ENCODE data around the gene AHCYL2.
"Not testable (repeated sequence)": the region's sequence is repeated elsewhere in the genome, so short reads cannot be mapped to it uniquely, and the experiment has no call there.

AHCYL2 gene

DNA sequence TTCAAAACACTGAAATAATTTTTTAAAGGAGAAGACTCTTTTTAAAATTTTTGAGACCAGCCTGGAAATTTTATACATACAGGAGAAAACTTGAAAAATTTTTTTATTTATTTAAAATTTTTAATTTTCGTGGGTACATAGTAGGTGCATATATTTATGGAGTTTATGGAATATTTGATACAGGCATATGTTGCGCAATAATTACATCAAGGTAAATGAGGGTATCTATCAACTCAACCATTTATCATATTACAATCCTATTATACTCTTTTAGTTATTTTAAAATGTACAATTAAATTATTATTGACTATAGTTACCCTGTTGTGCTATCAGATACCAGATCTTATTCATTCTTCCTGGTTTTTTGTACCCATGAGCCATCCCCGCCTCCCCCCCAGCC lies 75.1 kb downstream of the AHCYL2 start:
- H3K4me3 ChIP-seq (ENCODE audit: control insufficient read depth, low read depth, low read length): no peak overlapping the region
- TF ChIP-seq, protein P1, sequence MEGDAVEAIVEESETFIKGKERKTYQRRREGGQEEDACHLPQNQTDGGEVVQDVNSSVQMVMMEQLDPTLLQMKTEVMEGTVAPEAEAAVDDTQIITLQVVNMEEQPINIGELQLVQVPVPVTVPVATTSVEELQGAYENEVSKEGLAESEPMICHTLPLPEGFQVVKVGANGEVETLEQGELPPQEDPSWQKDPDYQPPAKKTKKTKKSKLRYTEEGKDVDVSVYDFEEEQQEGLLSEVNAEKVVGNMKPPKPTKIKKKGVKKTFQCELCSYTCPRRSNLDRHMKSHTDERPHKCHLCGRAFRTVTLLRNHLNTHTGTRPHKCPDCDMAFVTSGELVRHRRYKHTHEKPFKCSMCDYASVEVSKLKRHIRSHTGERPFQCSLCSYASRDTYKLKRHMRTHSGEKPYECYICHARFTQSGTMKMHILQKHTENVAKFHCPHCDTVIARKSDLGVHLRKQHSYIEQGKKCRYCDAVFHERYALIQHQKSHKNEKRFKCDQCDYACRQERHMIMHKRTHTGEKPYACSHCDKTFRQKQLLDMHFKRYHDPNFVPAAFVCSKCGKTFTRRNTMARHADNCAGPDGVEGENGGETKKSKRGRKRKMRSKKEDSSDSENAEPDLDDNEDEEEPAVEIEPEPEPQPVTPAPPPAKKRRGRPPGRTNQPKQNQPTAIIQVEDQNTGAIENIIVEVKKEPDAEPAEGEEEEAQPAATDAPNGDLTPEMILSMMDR (IDR thresholded peaks at IDR 0.05; ENCODE audit: control insufficient read depth, insufficient read depth, low read depth, low read length, missing control alignments): no peak
- DNase-seq (ENCODE audit: low read depth): no peak

DNA sequence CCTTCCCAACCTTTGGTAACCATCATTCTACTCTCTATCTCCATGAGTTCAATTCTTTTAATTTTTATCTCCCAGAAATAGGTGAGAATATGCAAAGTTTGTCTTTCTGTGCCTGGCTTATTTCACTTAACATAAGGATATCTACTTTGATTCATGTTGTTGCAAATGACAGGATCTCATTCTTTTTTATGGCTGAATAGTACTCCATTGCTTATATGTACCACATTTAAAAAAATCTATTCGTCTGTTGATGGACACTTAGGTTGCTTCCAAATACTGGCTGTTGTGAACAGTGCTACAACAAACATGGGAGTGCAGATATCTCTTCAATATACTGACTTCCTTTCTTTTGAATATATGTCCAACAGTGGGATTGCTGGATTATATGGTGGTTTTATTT lies 75.5 kb downstream of the AHCYL2 start:
- not testable (repeated sequence) for H3K4me3 ChIP-seq (ENCODE audit: control insufficient read depth, low read depth, low read length); DNase-seq (ENCODE audit: low read depth)

DNA sequence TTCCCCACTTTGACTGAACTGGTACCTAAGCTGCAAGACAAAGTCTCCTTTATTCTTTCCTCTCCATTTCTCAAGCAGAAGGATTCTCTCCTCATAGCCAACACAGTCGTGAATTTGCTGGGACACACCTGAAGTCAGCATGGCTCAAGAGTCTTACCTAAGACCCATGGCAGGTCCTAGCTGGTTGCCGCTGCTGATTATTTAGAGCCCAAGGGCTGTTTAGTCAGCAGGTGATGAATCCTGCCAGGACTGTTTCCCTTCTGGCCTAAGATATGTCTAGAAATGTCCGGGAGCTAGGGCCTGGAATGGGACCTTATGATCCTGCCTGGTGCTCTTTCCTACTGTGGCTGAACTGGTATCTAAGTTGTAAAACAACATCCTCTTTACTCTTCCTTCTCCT lies 82.8 kb downstream of the AHCYL2 start:
- TF ChIP-seq, protein P1 (IDR thresholded peaks at IDR 0.05; ENCODE audit: control insufficient read depth, insufficient read depth, low read depth, low read length, missing control alignments): no peak
- no peak overlapping the region for H3K4me3 ChIP-seq (ENCODE audit: control insufficient read depth, low read depth, low read length)
- no peak for DNase-seq (ENCODE audit: low read depth)

DNA sequence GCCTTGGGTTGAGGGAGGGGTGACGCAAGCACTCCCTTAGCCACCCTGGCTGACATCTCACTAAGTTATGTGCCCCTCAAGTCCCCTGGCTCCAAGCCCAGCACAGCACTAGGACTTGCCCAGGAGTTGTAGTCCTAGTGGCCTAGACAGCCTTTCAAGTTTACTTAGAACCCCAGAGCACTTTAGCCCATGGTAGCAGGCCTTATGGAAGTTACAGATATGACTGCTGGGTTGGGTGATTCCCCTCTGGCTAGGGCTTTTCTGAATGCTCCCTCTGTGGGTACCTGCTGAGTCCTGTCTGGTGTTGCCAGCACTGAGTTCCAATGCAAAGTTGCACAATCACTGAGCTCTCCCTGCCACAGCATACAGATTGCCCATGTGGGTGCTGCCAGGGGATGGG lies 83.2 kb downstream of the AHCYL2 start:
- no peak for DNase-seq (ENCODE audit: low read depth)
- H3K4me3 ChIP-seq (ENCODE audit: control insufficient read depth, low read depth, low read length): no peak overlapping the region
- TF ChIP-seq, protein P1 (IDR thresholded peaks at IDR 0.05; ENCODE audit: control insufficient read depth, insufficient read depth, low read depth, low read length, missing control alignments): no peak

DNA sequence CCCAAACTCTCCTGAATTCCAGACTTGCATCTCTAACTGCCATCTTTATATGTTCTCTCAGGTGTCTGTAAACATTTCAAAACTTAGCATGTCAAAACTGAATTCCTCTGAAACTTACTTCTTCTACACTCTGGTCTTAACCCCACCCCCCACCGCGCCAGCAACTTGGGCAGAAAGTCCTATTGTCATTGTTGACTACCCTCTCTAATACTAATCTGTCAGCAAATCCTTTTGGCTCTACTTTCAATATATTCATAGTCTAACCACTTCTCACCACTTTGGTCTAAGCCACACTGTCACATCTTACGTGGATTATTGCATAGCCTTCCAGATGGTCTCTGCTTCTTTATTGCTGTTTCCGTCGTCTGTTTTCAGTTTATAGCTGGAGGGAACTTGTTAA lies 86.6 kb downstream of the AHCYL2 start:
- TF ChIP-seq, protein P1 (IDR thresholded peaks at IDR 0.05; ENCODE audit: control insufficient read depth, insufficient read depth, low read depth, low read length, missing control alignments): no peak
- no peak overlapping the region for H3K4me3 ChIP-seq (ENCODE audit: control insufficient read depth, low read depth, low read length)
- DNase-seq (ENCODE audit: low read depth): no peak

DNA sequence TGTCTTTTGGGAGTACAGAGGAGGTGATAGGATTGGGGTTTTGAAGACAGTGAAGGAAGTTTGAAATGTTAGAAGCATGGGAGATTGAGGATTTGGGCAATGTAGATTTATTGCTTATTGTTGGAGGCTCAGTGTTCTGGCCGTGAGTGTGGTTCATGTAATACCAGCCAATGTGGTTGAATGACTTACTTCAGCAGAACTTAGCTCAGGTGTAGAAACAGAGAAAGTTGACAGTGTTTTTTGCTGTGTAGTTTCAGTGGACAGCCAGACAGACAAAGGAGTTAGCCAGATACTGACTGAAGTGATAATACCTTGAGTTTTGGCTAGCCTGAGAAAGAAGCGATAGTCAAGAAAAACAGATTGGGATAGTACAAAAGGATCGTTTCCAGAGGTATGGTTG lies 88.5 kb downstream of the AHCYL2 start:
- no peak overlapping the region for H3K4me3 ChIP-seq (ENCODE audit: control insufficient read depth, low read depth, low read length)
- DNase-seq (ENCODE audit: low read depth): no peak
- TF ChIP-seq, protein P1 (IDR thresholded peaks at IDR 0.05; ENCODE audit: control insufficient read depth, insufficient read depth, low read depth, low read length, missing control alignments): no peak

DNA sequence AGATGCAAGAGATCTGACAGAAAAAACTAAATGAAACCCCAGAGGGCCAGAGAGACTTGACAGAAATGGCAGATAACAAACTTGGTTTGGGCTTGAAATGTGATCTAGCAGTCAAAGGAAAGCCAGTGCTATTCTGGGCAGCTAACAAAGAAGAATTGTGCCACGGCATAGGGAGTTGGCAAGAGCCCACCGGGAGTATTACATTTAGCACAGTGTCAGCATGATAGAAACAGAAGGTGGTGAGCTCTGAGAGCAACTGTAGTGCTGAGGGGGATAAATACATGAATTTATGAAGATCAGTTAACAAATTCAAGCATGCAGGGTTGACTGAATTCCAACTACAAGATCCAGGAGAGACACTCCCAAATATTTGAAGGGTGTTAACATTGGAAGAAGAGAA lies 91.1 kb downstream of the AHCYL2 start:
- H3K4me3 ChIP-seq (ENCODE audit: control insufficient read depth, low read depth, low read length): no peak overlapping the region
- TF ChIP-seq, protein P1 (IDR thresholded peaks at IDR 0.05; ENCODE audit: control insufficient read depth, insufficient read depth, low read depth, low read length, missing control alignments): no peak
- no peak for DNase-seq (ENCODE audit: low read depth)
